ENCODE results near the gene RAB11FIP3. TPM values are rescaled to one million over a fixed set of nuclear protein-coding genes. Genes with fewer than 3 reads are reported as not detected.

RAB11FIP3 gene
- total RNA-seq, 1 donor from 2014 or later, result 60.2 TPM

- H3K27me3 Mint-ChIP-seq (ENCODE audit: unreplicated experiment), result no peaks in the 10 kb centered on the region
- TF ChIP-seq, protein P1, sequence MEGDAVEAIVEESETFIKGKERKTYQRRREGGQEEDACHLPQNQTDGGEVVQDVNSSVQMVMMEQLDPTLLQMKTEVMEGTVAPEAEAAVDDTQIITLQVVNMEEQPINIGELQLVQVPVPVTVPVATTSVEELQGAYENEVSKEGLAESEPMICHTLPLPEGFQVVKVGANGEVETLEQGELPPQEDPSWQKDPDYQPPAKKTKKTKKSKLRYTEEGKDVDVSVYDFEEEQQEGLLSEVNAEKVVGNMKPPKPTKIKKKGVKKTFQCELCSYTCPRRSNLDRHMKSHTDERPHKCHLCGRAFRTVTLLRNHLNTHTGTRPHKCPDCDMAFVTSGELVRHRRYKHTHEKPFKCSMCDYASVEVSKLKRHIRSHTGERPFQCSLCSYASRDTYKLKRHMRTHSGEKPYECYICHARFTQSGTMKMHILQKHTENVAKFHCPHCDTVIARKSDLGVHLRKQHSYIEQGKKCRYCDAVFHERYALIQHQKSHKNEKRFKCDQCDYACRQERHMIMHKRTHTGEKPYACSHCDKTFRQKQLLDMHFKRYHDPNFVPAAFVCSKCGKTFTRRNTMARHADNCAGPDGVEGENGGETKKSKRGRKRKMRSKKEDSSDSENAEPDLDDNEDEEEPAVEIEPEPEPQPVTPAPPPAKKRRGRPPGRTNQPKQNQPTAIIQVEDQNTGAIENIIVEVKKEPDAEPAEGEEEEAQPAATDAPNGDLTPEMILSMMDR (IDR thresholded peaks at IDR 0.05), result no peak
- H3K36me3 Mint-ChIP-seq (ENCODE audit: unreplicated experiment), result no peaks in the 10 kb centered on the region
- no peak overlapping the region for H3K4me3 Mint-ChIP-seq (ENCODE audit: unreplicated experiment)
- H3K27ac Mint-ChIP-seq (ENCODE audit: unreplicated experiment), result no peak overlapping the region
- no peaks in the 10 kb centered on the region for H3K9me3 Mint-ChIP-seq (ENCODE audit: unreplicated experiment)
- H3K4me1 Mint-ChIP-seq (ENCODE audit: unreplicated experiment), result peaks cover 28% of the 10 kb centered on the region
- no peak for DNase-seq (ENCODE audit: extremely low spot score, unreplicated experiment)
Measured at GRCh38 chr16:455453-455852, 30.0 kb downstream of the RAB11FIP3 start.

DNA sequence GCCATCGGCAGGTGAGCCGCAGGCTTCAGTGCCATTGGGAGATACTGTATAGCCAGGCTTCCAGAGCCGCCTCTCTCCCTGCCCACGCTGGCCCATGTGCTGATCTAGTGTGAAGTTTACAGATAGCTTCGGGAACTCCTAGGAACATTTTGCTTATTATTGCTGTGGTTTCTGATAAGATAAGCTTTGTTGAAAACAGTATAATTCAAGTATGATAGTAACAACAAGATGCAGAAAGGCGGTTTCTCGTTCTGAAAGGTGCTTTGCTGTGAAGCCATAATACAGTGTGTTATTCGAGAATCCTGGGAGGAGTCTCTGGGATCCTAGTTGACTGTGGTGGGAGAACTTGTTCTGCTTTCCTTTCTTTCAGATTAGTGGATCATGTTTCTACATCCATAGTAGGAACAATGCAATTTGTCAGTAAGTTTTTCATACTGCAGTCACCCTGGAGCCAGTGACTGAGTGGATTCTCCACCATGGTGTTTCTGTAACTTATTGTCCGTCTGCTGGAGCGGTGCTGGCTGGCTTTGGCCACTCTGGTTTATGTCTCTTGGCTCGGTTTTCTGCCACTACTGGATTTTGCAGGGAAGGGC is 31.5 kb downstream of the RAB11FIP3 start:
- TF ChIP-seq, protein P1 (IDR thresholded peaks at IDR 0.05), result no peak
- no peak overlapping the region for H3K4me3 Mint-ChIP-seq (ENCODE audit: unreplicated experiment)
- peaks cover 7% of the 10 kb centered on the region for H3K36me3 Mint-ChIP-seq (ENCODE audit: unreplicated experiment)
- H3K4me1 Mint-ChIP-seq (ENCODE audit: unreplicated experiment), result peaks cover 23% of the 10 kb centered on the region
- peak overlapping the region; percentile 73 for H3K27ac Mint-ChIP-seq (ENCODE audit: unreplicated experiment)
- no peak for DNase-seq (ENCODE audit: extremely low spot score, unreplicated experiment)
- no peaks in the 10 kb centered on the region for H3K9me3 Mint-ChIP-seq (ENCODE audit: unreplicated experiment)
- no peaks in the 10 kb centered on the region for H3K27me3 Mint-ChIP-seq (ENCODE audit: unreplicated experiment)

GRCh38 chr16:457732-458400 is 32.4 kb downstream of the RAB11FIP3 start:
- Mint-ChIP-seq H3K27me3 (ENCODE audit: unreplicated experiment) (no peaks in the 10 kb centered on the region), H3K9me3 (ENCODE audit: unreplicated experiment) (no peaks in the 10 kb centered on the region), H3K4me1 (ENCODE audit: unreplicated experiment) (peaks cover 23% of the 10 kb centered on the region), H3K36me3 (ENCODE audit: unreplicated experiment) (peaks cover 9% of the 10 kb centered on the region), H3K4me3 (ENCODE audit: unreplicated experiment) (no peak overlapping the region), H3K27ac (ENCODE audit: unreplicated experiment) (peak overlapping the region; percentile 73)
- no peak for DNase-seq (ENCODE audit: extremely low spot score, unreplicated experiment)
- TF ChIP-seq, protein P1 (IDR thresholded peaks at IDR 0.05), result no peak

- H3K36me3 Mint-ChIP-seq (ENCODE audit: unreplicated experiment), result peaks cover 15% of the 10 kb centered on the region
- H3K27me3 Mint-ChIP-seq (ENCODE audit: unreplicated experiment), result no peaks in the 10 kb centered on the region
- H3K4me3 Mint-ChIP-seq (ENCODE audit: unreplicated experiment), result no peak overlapping the region
- TF ChIP-seq, protein P1 (IDR thresholded peaks at IDR 0.05), result no peak
- no peaks in the 10 kb centered on the region for H3K9me3 Mint-ChIP-seq (ENCODE audit: unreplicated experiment)
- peaks cover 20% of the 10 kb centered on the region for H3K4me1 Mint-ChIP-seq (ENCODE audit: unreplicated experiment)
- no peak overlapping the region for H3K27ac Mint-ChIP-seq (ENCODE audit: unreplicated experiment)
- DNase-seq (ENCODE audit: extremely low spot score, unreplicated experiment), result no peak
Measured at GRCh38 chr16:459761-460160, 34.3 kb downstream of the RAB11FIP3 start.

DNA sequence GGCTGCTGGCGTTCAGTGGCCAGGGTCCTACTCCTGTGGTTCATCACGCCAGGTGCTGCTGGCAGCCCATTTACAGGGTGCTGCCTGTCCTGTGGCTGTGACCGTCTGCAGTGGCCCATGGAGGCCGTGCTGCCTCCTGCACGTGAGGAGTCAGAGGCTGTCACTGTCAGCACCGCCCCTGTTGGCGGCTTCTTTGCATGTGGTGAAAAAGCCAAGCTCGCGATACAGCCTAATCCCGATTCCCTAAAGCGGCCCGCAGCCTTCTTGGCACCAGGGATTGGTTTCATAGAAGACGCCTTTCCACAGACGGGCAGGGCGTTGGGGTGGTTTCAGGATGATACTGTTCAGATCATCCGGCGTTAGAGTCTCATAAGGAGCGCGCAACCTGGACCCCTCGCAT is 35.3 kb downstream of the RAB11FIP3 start:
- Mint-ChIP-seq H3K4me1 (ENCODE audit: unreplicated experiment) (peaks cover 20% of the 10 kb centered on the region), H3K36me3 (ENCODE audit: unreplicated experiment) (peaks cover 15% of the 10 kb centered on the region), H3K27ac (ENCODE audit: unreplicated experiment) (no peak overlapping the region)

More for the DNA sequence above, 35.3 kb downstream of the RAB11FIP3 start:
- DNase-seq (ENCODE audit: extremely low spot score, unreplicated experiment), result no peak
- Mint-ChIP-seq H3K9me3 (ENCODE audit: unreplicated experiment) (no peaks in the 10 kb centered on the region), H3K27me3 (ENCODE audit: unreplicated experiment) (no peaks in the 10 kb centered on the region), H3K4me3 (ENCODE audit: unreplicated experiment) (no peak overlapping the region)
- TF ChIP-seq, protein P1 (IDR thresholded peaks at IDR 0.05), result no peak
